ENCODE data around the gene FILIP1. TPM values are rescaled to one million over a fixed set of nuclear protein-coding genes. Genes with fewer than 3 reads are reported as not detected.

FILIP1 gene
- total and polyA plus RNA-seq, 2 of the 8 experiments (the other 6 are each of a cell fraction or from before 2014, with no cell fraction given): 2.4 to 5.7 TPM

- TF ChIP-seq TEAD4 (IDR thresholded peaks at IDR 0.05; ENCODE audit: low read depth, low read length): no peak
Observed at GRCh38 chr6:75489025-75489424, 4.6 kb downstream of the FILIP1 start (continued).

Measured in H1 (cell line).